Esophagus (tissue), 2 donors: ENCODE results near the gene PTPRM. TPM values are rescaled to one million over a fixed set of nuclear protein-coding genes. Genes with fewer than 3 reads are reported as not detected.

Experiments
- H3K27ac ChIP-seq, 2 donors: one replicate each; pipeline ENCODE4 v1.5.1; 2013; ENCODE audit warnings: low read depth in 2 of 2, mild to moderate bottlenecking in 2 of 2, inconsistent platforms in 1 of 2, low read length in 1 of 2, moderate library complexity in 1 of 2
- H3K27me3 ChIP-seq, 2 donors: one replicate each; pipeline ENCODE4 v1.6.1; 2013; ENCODE audit warnings: low read length in 2 of 2, control low read depth in 1 of 2, mild to moderate bottlenecking in 1 of 2; ENCODE audit not compliant: insufficient read depth in 2 of 2, control insufficient read depth in 1 of 2
- H3K36me3 ChIP-seq, 2 donors: one replicate each; pipeline ENCODE4 v1.6.1; 2013; ENCODE audit warnings: low read length in 1 of 2; ENCODE audit not compliant: control insufficient read depth in 2 of 2, insufficient read depth in 2 of 2
- H3K4me1 ChIP-seq, 2 donors: one replicate each; pipeline ENCODE4 v1.6.1; 2013; ENCODE audit warnings: low read length in 1 of 2; ENCODE audit not compliant: control insufficient read depth in 2 of 2, insufficient read depth in 2 of 2
- H3K4me3 ChIP-seq, 2 donors: one replicate each; pipeline ENCODE4 v1.5.1; 2013; ENCODE audit warnings: low read length in 2 of 2, mild to moderate bottlenecking in 2 of 2, low read depth in 1 of 2, moderate library complexity in 1 of 2
- H3K9me3 ChIP-seq, 2 donors: one replicate each; pipeline ENCODE4 v1.6.1; 2013; ENCODE audit warnings: mild to moderate bottlenecking in 2 of 2, low read depth in 1 of 2, low read length in 1 of 2, moderate library complexity in 1 of 2; ENCODE audit not compliant: control insufficient read depth in 2 of 2, insufficient read depth in 1 of 2
- WGBS, 2 donors: extraction: QIAGEN DNeasy Blood & Tissue Kit; methylation state at CpG; one replicate each; pipeline ENCODE4 v1.1.7; 2013; 5-methylcytosine and 5-hydroxymethylcytosine counted together
- polyA plus RNA-seq, 2 donors: library from polyadenylated mRNA; stranded (reverse); fragments of 200-250 nt; gene quantifications; one replicate each; pipeline ENCODE4 v1.2.3, GENCODE V29; 2013
- donor health status: healthy with polysubstance abuse.
- donor health status: Bipolar disorder and iron deficiency.

PTPRM gene
- polyA plus RNA-seq, 2 donors, result 6.3 to 10.4 TPM

DNA sequence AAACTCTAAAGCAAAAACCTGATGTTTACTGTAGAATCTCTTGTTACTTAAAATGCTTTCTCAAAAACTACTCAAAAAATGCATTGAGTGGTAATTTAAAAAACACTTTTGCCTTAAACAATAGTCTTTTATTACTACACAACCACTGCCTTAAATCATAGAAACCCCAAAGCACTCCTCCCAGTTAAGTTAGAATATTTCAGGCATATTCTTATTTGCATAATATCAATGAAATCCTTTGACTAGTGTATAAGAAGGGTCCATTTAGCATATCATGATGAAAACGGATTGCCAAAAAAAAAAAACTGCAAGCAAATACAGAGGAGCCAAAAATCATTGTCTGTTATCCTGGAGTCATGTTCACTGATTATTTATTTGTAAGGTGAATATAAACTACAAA, 119.2 kb downstream of the PTPRM start:
- no peaks in the 10 kb centered on the region for H3K36me3 ChIP-seq
- H3K27ac ChIP-seq, result no peak overlapping the region
- no peak overlapping the region for H3K4me3 ChIP-seq
- H3K4me1 ChIP-seq, result no peaks in the 10 kb centered on the region
- 54 to 56% methylated on average over 1 of the region's 1 CpG for WGBS, 2 donors
- H3K9me3 ChIP-seq, result no peaks in the 10 kb centered on the region
- no peaks in the 10 kb centered on the region for H3K27me3 ChIP-seq

DNA sequence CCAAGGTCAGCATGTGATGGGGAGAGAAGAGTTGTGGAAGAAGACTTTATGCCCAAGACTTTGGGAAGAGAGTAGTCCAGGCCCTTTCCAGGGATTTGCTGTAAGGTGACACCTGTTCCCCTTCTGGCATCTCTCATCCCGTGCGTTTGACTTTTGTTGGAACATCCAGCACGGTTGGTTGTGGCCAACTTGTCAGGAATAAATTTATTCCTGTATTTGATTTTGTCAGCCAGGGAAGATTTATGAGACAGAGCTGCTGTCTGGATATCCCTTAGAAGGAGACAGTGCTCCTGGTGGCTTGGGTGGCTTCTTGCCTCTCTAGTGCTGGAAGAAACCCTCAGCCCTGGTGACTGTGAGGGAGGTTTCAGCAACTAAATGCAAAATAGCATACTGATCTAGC, 121.5 kb downstream of the PTPRM start:
- 75 to 86% methylated on average over 3 of the region's 3 CpGs for WGBS, 2 donors
- Histone ChIP-seq H3K36me3 (no peaks in the 10 kb centered on the region), H3K27me3 (no peaks in the 10 kb centered on the region), H3K4me1 (no peaks in the 10 kb centered on the region), H3K27ac (no peak overlapping the region), H3K4me3 (no peak overlapping the region), H3K9me3 (no peaks in the 10 kb centered on the region)

- 94 to 97% methylated on average over 3 of the region's 3 CpGs for WGBS, 2 donors
- Histone ChIP-seq H3K9me3 (no peaks in the 10 kb centered on the region), H3K27ac (no peak overlapping the region), H3K36me3 (no peaks in the 10 kb centered on the region), H3K4me1 (no peaks in the 10 kb centered on the region), H3K4me3 (no peak overlapping the region), H3K27me3 (no peaks in the 10 kb centered on the region)
Measured at GRCh38 chr18:7691206-7691605, 124.1 kb downstream of the PTPRM start.

- H3K4me3 ChIP-seq, result no peak overlapping the region
- H3K27me3 ChIP-seq, result no peaks in the 10 kb centered on the region
- no peaks in the 10 kb centered on the region for H3K4me1 ChIP-seq
- no peaks in the 10 kb centered on the region for H3K9me3 ChIP-seq
- H3K36me3 ChIP-seq, result no peaks in the 10 kb centered on the region
- WGBS, 2 donors, result 70 to 84% methylated on average over 3 of the region's 3 CpGs
- no peak overlapping the region for H3K27ac ChIP-seq
Measured at GRCh38 chr18:7696780-7697179, 129.7 kb downstream of the PTPRM start.

DNA sequence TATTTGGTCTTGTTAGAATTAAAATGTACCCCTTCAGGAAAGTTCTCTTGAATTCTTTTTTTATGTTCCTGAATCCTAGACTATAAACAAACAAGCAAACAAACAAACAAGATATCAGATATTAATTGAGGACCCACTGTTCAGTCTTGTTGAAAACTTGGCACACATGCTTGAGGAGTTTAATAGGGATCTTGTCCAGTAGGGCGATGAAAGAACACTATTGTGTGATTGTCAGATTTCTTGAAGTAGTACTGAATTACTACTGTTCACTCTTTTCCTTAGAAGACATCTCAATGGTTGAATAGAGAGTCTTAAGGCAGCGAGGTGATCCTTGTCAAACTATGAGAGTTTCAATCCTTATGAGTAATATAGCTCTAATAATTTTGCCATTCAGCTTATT, 130.2 kb downstream of the PTPRM start:
- no peaks in the 10 kb centered on the region for H3K4me1 ChIP-seq
- no peaks in the 10 kb centered on the region for H3K9me3 ChIP-seq
- WGBS, 2 donors, result 79 to 91% methylated on average over 2 of the region's 2 CpGs

DNA sequence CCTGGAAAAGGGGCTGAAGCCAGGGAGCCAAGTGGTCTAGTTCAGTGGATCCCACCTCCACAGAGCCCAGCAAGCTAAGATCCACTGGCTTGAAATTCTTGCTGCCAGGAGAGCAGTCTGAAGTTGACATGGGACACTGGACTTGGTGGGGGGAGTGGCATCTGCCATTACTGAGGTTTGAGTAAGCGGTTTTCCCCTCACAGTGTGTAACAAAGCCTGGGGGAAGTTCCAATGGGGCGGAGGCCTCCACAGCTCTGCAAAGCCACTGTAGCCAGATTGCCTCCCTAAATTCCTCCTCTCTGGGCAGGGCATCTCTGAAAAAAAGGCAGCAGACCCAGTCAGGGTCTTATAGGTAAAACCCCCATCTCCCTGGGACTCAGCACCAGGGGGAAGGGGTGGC, 144.4 kb downstream of the PTPRM start:
- H3K9me3 ChIP-seq, result no peaks in the 10 kb centered on the region
- no peaks in the 10 kb centered on the region for H3K4me1 ChIP-seq
- H3K4me3 ChIP-seq, result no peak overlapping the region
- H3K27me3 ChIP-seq, result no peaks in the 10 kb centered on the region
- H3K27ac ChIP-seq, result no peak overlapping the region
- H3K36me3 ChIP-seq, result no peaks in the 10 kb centered on the region
- WGBS, 2 donors, result 78 to 94% methylated on average over 2 of the region's 2 CpGs

More for the DNA sequence above, 130.2 kb downstream of the PTPRM start:
- H3K27ac ChIP-seq, result no peak overlapping the region
- no peaks in the 10 kb centered on the region for H3K27me3 ChIP-seq
- no peak overlapping the region for H3K4me3 ChIP-seq
- no peaks in the 10 kb centered on the region for H3K36me3 ChIP-seq

DNA sequence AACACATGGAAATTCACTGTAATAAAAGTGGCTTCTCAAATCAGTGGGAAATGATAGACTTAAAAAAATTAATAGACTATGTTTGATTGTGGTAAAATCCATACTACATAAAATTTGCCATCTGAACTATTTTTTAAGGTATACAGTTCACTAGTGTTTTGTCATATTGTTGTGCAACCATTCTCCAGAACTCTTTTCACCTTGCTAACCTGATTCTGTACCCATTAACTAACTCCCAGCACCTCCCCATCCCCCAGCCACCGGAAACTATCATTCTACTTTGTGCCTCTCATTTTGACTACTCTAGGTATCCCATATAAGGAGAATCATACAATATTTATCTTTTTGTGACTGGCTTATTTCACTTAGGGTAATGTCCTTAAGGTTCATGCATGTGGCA, 153.3 kb downstream of the PTPRM start:
- Histone ChIP-seq H3K27me3 (no peaks in the 10 kb centered on the region), H3K27ac (no peak overlapping the region), H3K36me3 (no peaks in the 10 kb centered on the region), H3K9me3 (peaks cover 3 to 4% of the 10 kb centered on the region in 2 donors), H3K4me3 (no peak overlapping the region), H3K4me1 (no peaks in the 10 kb centered on the region)
- 76 to 89% methylated on average over 1 of the region's 1 CpG for WGBS, 2 donors

GRCh38 chr18:7721532-7721931, 154.4 kb downstream of the PTPRM start:
- no peaks in the 10 kb centered on the region for H3K36me3 ChIP-seq
- H3K27ac ChIP-seq, result no peak overlapping the region
- peaks cover 3 to 4% of the 10 kb centered on the region in 2 donors for H3K9me3 ChIP-seq
- no peaks in the 10 kb centered on the region for H3K4me1 ChIP-seq
- 37 to 50% methylated on average over 2 of the region's 2 CpGs for WGBS, 2 donors
- H3K4me3 ChIP-seq, result no peak overlapping the region
- H3K27me3 ChIP-seq, result no peaks in the 10 kb centered on the region

DNA sequence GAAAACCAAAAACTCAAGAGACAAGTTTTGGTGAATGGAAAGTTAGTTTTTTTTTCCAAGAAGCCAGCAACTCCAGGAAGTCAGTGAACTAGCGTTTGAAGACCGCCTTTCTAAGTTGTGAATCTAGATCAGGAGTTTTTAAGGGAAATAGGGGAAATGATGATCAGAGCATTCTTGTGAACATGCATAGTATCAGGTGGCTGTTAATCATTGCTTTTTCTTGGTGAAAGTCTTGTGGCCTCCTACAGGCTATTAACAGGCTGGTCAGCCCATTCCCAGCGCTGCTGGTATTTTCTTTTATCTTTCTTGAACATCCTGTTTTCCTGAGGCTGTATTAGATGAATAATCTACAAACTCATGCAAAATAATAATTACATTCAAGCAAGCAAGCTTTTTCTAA, 155.8 kb downstream of the PTPRM start:
- WGBS, 2 donors, result 82 to 85% methylated on average over 3 of the region's 3 CpGs
- no peaks in the 10 kb centered on the region for H3K27me3 ChIP-seq
- H3K9me3 ChIP-seq, result no peaks in the 10 kb centered on the region
- H3K36me3 ChIP-seq, result no peaks in the 10 kb centered on the region
- H3K4me3 ChIP-seq, result no peak overlapping the region
- H3K4me1 ChIP-seq, result no peaks in the 10 kb centered on the region
- no peak overlapping the region for H3K27ac ChIP-seq

- H3K9me3 ChIP-seq, result no peaks in the 10 kb centered on the region
- no peak overlapping the region for H3K4me3 ChIP-seq
- no peaks in the 10 kb centered on the region for H3K36me3 ChIP-seq
- no peaks in the 10 kb centered on the region for H3K4me1 ChIP-seq
- 86 to 88% methylated on average over 8 of the region's 8 CpGs for WGBS, 2 donors
- H3K27ac ChIP-seq, result no peak overlapping the region
- no peaks in the 10 kb centered on the region for H3K27me3 ChIP-seq
Measured at GRCh38 chr18:7723558-7723957, 156.4 kb downstream of the PTPRM start.
